WERI-Rb-1 (cell line): Measurements from ENCODE around the gene VEGFC.

Experiments
- DNase-seq: peaks from one replicate; pipeline ENCODE4 v3.0.0-alpha.2; 2020
- H3K27ac ChIP-seq: fragments of 250-450 bp; sonication (Bioruptor Pico); 2 replicates; pipeline ENCODE4 v1.5.1; 2020; ENCODE audit warnings: mild to moderate bottlenecking, moderate library complexity
- H3K27me3 ChIP-seq: fragments of 250-450 bp; sonication (Bioruptor Pico); 2 replicates; pipeline ENCODE4 v1.5.1; 2021; ENCODE audit warnings: mild to moderate bottlenecking, low read depth, moderate library complexity; ENCODE audit not compliant: insufficient read depth, severe bottlenecking
- H3K36me3 ChIP-seq: fragments of 250-450 bp; sonication (Bioruptor Pico); 2 replicates; pipeline ENCODE4 v1.5.1; 2020; ENCODE audit warnings: mild to moderate bottlenecking, moderate library complexity
- H3K4me3 ChIP-seq: 2 replicates; pipeline ENCODE4 v1.5.1; 2011; ENCODE audit warnings: low read depth, mild to moderate bottlenecking, control low read depth, low read length
- H3K9me3 ChIP-seq: fragments of 250-450 bp; sonication (Bioruptor Pico); 2 replicates; pipeline ENCODE4 v1.5.1; 2021; ENCODE audit warnings: mild to moderate bottlenecking, moderate library complexity; ENCODE audit not compliant: severe bottlenecking
- CTCF ChIP-seq: IDR thresholded peaks from 2 replicates; pipeline ENCODE4 v1.5.1; 2011; ENCODE audit warnings: low read depth, mild to moderate bottlenecking, control low read depth, inconsistent platforms, low read length

Gene VEGFC

GRCh38 chr4:176806778-176807375 is 14.2 kb upstream of the VEGFC start:
- Histone ChIP-seq H3K9me3 (peaks cover 4% of the 10 kb centered on the region), H3K36me3 (no peaks in the 10 kb centered on the region), H3K27me3 (no peaks in the 10 kb centered on the region), H3K27ac (no peak overlapping the region), H3K4me3 (no peak overlapping the region)
- DNase-seq = no peak
- no peak for TF ChIP-seq CTCF

- TF ChIP-seq CTCF = no peak
- no peaks in the 10 kb centered on the region for H3K27me3 ChIP-seq
- peaks cover 4% of the 10 kb centered on the region for H3K9me3 ChIP-seq
- DNase-seq = no peak
- H3K36me3 ChIP-seq = no peaks in the 10 kb centered on the region
- no peak overlapping the region for H3K4me3 ChIP-seq
- H3K27ac ChIP-seq = no peak overlapping the region
Measured at GRCh38 chr4:176805155-176805554, 12.4 kb upstream of the VEGFC start.

- no peaks in the 10 kb centered on the region for H3K27me3 ChIP-seq
- no peak for DNase-seq
- no peaks in the 10 kb centered on the region for H3K9me3 ChIP-seq
- TF ChIP-seq CTCF = no peak
- no peak overlapping the region for H3K4me3 ChIP-seq
- H3K27ac ChIP-seq = no peak overlapping the region
- no peaks in the 10 kb centered on the region for H3K36me3 ChIP-seq
Measured at GRCh38 chr4:176800891-176801534, 8.3 kb upstream of the VEGFC start.

- Histone ChIP-seq H3K27ac (no peak overlapping the region), H3K27me3 (no peaks in the 10 kb centered on the region), H3K9me3 (no peaks in the 10 kb centered on the region), H3K4me3 (no peak overlapping the region), H3K36me3 (no peaks in the 10 kb centered on the region)
- no peak for DNase-seq
- TF ChIP-seq CTCF = no peak
Measured at GRCh38 chr4:176799653-176800052, 6.9 kb upstream of the VEGFC start.

GRCh38 chr4:176798540-176798939 is 5.8 kb upstream of the VEGFC start:
- no peak overlapping the region for H3K27ac ChIP-seq
- no peak overlapping the region for H3K4me3 ChIP-seq
- H3K36me3 ChIP-seq = no peaks in the 10 kb centered on the region
- H3K27me3 ChIP-seq = no peaks in the 10 kb centered on the region
- no peak for TF ChIP-seq CTCF
- no peaks in the 10 kb centered on the region for H3K9me3 ChIP-seq
- DNase-seq = no peak

GRCh38 chr4:176795441-176795840 is 2.7 kb upstream of the VEGFC start:
- DNase-seq = no peak
- Histone ChIP-seq H3K27me3 (peaks cover 13% of the 10 kb centered on the region), H3K27ac (no peak overlapping the region), H3K4me3 (no peak overlapping the region), H3K36me3 (no peaks in the 10 kb centered on the region), H3K9me3 (no peaks in the 10 kb centered on the region)
- TF ChIP-seq CTCF = no peak
